ENCODE results near the gene ART1.

DNA sequence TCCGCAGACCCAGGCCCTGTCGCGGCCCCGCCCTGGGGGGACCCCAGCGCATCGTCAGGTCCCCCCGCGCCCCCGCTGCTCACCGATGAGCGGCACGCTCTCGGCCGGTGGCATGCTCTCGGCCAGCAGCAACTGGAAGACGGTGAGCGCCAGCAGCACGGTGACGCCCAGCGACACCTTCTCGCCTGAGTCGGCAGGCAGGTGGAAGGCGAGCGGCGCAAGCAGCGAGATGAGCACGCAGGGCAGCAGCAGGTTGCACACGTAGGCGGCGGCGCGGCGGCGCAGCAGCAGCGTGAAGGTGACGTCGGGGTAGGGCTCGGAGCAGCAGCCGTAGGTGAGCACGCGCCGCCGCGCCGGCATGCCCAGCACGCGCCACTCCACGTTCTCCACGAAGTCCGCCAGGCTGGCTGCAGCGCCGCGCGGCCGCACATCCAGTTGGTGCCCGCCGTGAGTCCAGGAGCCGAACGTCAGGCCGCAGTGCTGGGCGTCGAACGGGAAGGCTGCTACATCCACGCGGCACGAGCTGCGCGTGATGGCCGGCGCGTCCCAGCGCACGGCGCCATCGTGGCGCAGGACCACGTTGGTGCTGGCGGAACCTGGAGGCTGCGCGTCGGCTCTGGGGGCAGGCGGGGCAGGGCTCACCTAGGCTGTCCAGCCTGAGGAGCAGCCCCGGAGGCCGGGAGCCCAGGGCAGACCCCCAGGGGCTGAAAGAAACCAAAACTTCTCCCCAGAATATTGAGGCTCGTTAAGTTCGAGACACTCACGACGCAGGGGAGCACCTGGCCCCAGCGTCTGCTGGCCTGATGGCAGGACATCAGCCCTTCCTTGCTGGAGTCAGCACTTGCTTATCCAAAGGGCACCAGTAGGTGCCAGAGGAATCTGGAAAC is 22.5 kb downstream of the ART1 start:
- no peak for TF ChIP-seq POLR2A (IDR thresholded peaks at IDR 0.05; ENCODE audit: low read depth, low read length)
- TF ChIP-seq POLR2AphosphoS5 (IDR thresholded peaks at IDR 0.05; ENCODE audit: low read depth, low read length) = no peak

Data from GM12892 (cell line).